Astrocyte of the cerebellum (primary cell): ENCODE data around the gene GLIS1.

Experiments used
- DNase-seq: peaks from one replicate; pipeline ENCODE4 v3.0.0-alpha.2; 2011; ENCODE audit warnings: low read depth
- H3K4me3 ChIP-seq: 2 replicates; pipeline ENCODE4 v1.5.1; 2011; ENCODE audit warnings: mild to moderate bottlenecking, low read depth, low read length, moderate library complexity
- in situ Hi-C: cut with HindIII; loops from 2 replicates; pipeline ENCODE4 v1.10.0; 2017; ENCODE audit warnings: low sequenced_read_pairs
- TF ChIP-seq, protein P1 (sequence below): IDR thresholded peaks from 2 replicates; pipeline ENCODE4 v1.5.1; 2012; ENCODE audit warnings: low read length, low read depth, moderate library complexity, mild to moderate bottlenecking; ENCODE audit errors: missing control alignments

Gene GLIS1

DNA sequence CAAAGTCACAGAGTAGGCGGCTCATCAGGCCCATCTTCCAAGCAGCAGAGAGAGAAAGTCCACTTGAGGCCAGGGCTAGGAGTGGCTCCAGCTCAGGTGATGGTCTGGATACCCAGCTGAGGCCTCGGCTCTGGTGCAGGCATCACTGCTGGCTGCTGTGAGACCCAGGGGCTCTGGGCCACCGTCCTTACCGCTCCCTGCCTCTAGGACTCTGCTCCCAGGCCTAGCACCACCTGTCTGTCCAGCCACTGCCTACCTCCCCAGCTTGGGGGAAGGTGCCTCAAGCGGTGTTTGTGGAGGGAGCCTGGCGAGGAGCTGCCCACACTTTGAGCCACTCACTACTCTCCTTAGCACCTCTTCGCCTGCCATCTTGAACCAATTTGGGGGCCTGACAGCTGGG lies 221.9 kb downstream of the GLIS1 start:
- no peak overlapping the region for H3K4me3 ChIP-seq
- TF ChIP-seq, protein P1, sequence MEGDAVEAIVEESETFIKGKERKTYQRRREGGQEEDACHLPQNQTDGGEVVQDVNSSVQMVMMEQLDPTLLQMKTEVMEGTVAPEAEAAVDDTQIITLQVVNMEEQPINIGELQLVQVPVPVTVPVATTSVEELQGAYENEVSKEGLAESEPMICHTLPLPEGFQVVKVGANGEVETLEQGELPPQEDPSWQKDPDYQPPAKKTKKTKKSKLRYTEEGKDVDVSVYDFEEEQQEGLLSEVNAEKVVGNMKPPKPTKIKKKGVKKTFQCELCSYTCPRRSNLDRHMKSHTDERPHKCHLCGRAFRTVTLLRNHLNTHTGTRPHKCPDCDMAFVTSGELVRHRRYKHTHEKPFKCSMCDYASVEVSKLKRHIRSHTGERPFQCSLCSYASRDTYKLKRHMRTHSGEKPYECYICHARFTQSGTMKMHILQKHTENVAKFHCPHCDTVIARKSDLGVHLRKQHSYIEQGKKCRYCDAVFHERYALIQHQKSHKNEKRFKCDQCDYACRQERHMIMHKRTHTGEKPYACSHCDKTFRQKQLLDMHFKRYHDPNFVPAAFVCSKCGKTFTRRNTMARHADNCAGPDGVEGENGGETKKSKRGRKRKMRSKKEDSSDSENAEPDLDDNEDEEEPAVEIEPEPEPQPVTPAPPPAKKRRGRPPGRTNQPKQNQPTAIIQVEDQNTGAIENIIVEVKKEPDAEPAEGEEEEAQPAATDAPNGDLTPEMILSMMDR = no peak
- no peak for DNase-seq
- in situ Hi-C loops = no loop called here

- TF ChIP-seq, protein P1 = no peak
- in situ Hi-C loops = no loop called here
Observed at GRCh38 chr1:53516181-53516580, 222.8 kb downstream of the GLIS1 start.

DNA sequence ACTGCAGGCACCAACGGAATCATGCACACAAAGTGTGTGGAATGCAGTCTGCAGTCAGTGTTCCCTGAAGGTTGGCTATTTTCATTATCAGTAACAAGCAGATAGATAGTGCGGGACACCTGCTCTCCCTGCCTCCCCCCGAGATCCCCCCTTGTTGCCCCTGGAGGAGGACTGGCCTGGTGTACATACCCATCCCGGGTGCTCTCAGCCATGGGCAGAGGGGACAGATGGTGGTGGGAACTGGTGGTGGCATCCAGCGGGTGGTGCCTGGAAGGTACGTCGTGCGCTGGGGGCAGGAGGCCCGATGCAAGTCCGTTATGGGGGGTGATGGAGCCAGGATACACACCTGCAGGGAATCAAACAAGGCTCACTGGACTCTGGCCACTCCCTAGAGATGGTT lies 224.5 kb downstream of the GLIS1 start:
- in situ Hi-C loops = no loop called here
- DNase-seq = no peak
- no peak overlapping the region for H3K4me3 ChIP-seq
- TF ChIP-seq, protein P1 = no peak

More at GRCh38 chr1:53516181-53516580, 222.8 kb downstream of the GLIS1 start:
- no peak for DNase-seq
- no peak overlapping the region for H3K4me3 ChIP-seq

DNA sequence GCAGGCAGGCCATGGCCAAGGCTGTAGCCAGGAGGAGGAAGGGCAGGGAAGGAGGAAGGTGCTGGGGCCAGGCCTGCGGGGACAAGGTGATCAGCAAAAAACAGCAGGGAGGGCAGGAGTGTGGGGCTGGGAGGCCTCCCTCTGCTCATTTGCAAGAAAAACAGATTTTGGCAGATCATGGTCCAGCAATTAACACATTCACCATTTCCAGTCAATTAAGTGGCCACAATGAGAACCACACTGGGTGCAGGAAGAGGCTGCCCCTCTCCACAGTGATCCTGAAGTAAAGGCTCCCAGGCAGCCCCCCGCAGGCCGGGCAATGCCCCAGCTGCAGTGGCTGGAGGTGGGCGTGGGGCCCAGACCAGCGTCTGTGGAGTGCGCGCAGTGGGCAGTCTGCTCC lies 225.1 kb downstream of the GLIS1 start:
- no peak for DNase-seq
- TF ChIP-seq, protein P1 = no peak
- in situ Hi-C loops = no loop called here
- H3K4me3 ChIP-seq = no peak overlapping the region

- DNase-seq = no peak
- in situ Hi-C loops = no loop called here
- no peak overlapping the region for H3K4me3 ChIP-seq
- TF ChIP-seq, protein P1 = no peak
Observed at GRCh38 chr1:53512807-53513755, 225.9 kb downstream of the GLIS1 start.

DNA sequence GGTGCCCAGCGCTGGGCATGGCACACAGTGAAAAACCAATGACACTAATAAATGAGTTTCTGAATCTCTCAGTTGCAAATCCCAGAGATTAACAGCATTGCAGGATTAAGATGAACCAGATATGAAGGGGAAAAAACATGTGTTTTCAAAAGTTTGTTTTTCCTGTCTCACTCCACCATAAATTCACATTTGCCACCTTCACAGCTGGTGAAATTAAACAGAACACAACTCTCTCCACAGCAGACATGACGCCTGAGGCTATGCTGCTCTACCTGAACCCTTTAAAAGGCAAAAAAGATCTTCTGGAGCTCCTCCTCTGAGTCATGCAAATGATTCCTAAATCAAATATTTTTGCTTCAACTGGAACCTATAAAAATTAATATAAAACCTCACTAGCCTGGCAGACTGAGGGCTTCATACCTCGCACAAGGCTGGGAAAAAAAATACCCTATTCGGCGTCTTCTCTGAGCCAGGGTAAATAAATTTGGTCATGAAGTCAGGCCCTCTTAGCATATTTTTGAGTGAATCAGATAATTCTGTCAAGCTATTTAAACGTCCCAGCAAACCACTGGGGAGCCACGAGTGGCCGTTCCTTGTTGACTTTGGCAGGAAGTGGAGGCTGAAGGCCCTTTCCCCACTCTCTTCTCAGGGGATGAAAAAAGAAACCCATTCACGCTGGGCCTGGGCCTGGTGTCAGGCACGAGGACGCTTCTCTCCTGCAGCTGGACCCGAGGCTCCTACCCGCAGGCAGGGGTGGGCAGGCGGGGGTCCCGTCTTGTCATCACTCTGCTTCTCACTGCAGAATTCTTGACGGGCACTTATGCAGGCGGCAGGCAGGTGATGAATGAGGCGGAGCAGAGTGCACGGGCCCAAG lies 226.8 kb downstream of the GLIS1 start:
- in situ Hi-C loops = no loop called here
- peak; percentile 87 for DNase-seq
- no peak overlapping the region for H3K4me3 ChIP-seq
- TF ChIP-seq, protein P1 = no peak
